ENCODE results near the gene TMCC1. TPM values are rescaled to one million over a fixed set of nuclear protein-coding genes. Genes with fewer than 3 reads are reported as not detected.

The TMCC1 gene
- total and polyA plus RNA-seq, 9 donors = 13.2 to 57.2 (median 42.4) TPM

DNA sequence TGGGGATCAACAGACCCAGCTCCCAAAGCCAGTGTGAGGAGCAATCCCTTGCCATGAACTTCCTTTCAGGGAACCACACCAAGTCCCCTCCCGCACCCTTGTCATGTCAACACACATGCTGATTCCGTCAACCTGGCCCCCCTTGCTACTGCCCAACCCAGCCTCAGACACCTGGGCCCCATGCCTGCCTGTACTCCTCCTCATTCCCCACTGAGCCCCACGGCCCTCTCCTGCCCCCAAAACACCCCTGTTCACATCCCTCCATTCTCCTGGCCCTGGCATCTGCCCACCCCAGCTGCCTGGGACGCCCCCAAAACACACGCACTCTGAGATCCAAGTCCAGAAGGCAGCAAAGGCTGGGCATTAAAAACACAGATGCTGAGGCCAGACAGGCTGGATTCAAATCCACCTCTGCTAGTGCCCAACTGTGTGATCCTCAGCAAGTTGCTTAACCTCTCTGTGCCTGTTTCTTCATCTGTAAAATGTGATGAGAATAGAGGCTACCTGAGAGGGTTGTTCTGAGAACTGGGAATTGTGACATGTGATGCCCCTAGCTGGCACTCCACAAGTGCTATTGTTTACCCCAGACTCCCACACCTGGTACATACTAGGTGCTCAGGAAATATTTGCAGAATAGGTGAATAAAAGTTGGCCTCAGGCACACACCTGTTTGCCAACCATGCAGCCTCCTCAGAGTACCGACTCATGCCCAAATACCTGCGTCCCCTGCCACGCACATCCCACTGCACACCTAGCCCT, 289.3 kb downstream of the TMCC1 start:
- Histone ChIP-seq H3K4me3 (peak overlapping the region; percentile 44), H3K4me1 (ENCODE audit: insufficient read depth) (peaks cover 11% of the 10 kb centered on the region), H3K27me3 (no peaks in the 10 kb centered on the region), H3K36me3 (no peaks in the 10 kb centered on the region), H3K27ac (peak overlapping the region in 1 of 2 donors; percentile 4), H3K9me3 (no peaks in the 10 kb centered on the region)
- intact Hi-C loops (cut with DNase I) = loop anchor here in 1 of 4 donors (10.0 kb wide), 1 partner anchor 119 kb away; no protein-coding TSS in a partner anchor
- WGBS, 3 donors = 72 to 76% (median 73%) methylated on average over 8 of the region's 8 CpGs
- TF ChIP-seq EP300 (IDR thresholded peaks at IDR 0.05) (no peak), POLR2A (IDR thresholded peaks at IDR 0.05) (no peak)
- no peak for DNase-seq

DNA sequence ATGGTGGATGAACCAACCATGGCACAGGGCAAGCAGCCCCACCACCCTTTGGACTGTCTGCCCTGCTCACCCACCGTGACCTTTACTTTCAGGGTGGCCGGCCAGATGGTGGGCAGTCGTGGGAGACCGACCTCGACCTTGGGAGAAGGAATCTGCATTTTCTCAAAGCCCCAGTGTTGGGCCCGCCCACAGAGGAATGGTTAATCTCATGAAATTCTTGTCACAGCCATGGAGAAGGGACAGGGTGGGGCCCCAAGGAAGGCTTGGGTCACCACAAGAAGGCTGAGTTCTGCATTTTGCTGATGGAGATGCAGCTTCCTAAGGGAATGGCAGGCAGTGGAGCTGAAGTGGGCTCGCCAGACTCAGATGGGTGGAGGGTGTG, 290.0 kb downstream of the TMCC1 start:
- TF ChIP-seq POLR2A (IDR thresholded peaks at IDR 0.05) = no peak
- TF ChIP-seq, protein P1, sequence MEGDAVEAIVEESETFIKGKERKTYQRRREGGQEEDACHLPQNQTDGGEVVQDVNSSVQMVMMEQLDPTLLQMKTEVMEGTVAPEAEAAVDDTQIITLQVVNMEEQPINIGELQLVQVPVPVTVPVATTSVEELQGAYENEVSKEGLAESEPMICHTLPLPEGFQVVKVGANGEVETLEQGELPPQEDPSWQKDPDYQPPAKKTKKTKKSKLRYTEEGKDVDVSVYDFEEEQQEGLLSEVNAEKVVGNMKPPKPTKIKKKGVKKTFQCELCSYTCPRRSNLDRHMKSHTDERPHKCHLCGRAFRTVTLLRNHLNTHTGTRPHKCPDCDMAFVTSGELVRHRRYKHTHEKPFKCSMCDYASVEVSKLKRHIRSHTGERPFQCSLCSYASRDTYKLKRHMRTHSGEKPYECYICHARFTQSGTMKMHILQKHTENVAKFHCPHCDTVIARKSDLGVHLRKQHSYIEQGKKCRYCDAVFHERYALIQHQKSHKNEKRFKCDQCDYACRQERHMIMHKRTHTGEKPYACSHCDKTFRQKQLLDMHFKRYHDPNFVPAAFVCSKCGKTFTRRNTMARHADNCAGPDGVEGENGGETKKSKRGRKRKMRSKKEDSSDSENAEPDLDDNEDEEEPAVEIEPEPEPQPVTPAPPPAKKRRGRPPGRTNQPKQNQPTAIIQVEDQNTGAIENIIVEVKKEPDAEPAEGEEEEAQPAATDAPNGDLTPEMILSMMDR (IDR thresholded peaks at IDR 0.05) = no peak
- TF ChIP-seq EP300 (IDR thresholded peaks at IDR 0.05) = no peak
- no peaks in the 10 kb centered on the region for H3K36me3 ChIP-seq
- peak overlapping the region; percentile 44 for H3K4me3 ChIP-seq
- no peaks in the 10 kb centered on the region for H3K27me3 ChIP-seq
- H3K9me3 ChIP-seq = no peaks in the 10 kb centered on the region
- peak overlapping the region in 1 of 2 donors; percentile 4 for H3K27ac ChIP-seq
- intact Hi-C loops (cut with DNase I) = loop anchor here in 1 of 4 donors (10.0 kb wide), 1 partner anchor 119 kb away; no protein-coding TSS in a partner anchor
- 44 to 53% (median 49%) methylated on average over 7 of the region's 7 CpGs for WGBS, 3 donors
- DNase-seq = no peak
- H3K4me1 ChIP-seq (ENCODE audit: insufficient read depth) = peaks cover 11% of the 10 kb centered on the region

DNA sequence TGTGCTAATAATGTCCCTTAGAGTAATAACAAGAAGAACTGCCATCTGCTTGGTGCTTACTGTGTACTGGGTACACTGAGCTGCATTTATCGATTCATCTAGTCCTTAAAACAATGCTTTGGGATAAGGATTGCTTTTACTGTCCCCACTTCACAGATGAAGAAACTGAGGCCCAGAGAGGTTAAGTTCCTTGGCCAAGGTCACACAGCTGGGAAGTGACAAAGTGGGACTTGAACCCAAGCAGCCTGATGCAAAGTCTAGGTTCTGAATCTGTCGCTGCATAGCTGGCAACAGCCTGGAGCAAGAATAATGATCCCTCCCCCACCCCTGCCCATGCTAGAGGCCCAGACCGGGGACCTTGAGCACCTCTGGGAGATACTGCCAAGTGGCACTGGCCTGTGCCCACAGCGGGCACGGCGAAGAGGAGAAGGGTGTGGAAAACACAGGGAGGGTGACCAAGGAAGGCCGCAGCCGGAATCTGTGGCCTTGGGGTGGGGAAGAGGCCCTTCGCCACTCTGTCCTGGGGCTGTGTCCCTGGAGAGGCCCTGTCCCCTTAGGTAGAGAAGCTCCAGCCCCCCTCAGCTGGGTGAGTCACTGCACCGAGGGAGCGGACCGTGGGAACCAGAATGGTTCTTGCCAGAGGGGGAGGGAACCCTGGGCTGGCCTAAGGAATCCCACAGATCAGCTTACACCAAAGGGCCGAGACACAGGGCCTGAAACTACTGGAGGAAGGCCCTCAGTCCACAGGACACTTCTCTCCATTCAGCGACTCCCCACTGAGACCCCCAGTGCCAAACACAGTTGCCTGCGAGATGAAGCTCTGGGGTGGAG, 290.6 kb downstream of the TMCC1 start:
- no peaks in the 10 kb centered on the region for H3K27me3 ChIP-seq
- H3K36me3 ChIP-seq = no peaks in the 10 kb centered on the region
- peak; percentile 73 to 83 (median 79) for DNase-seq
- intact Hi-C loops (cut with DNase I) = loop anchor here in 1 of 4 donors (10.0 kb wide), 1 partner anchor 118 kb away; no protein-coding TSS in a partner anchor
- no peak for TF ChIP-seq EP300 (IDR thresholded peaks at IDR 0.05)
- TF ChIP-seq, protein P1 (IDR thresholded peaks at IDR 0.05) = no peak
- TF ChIP-seq POLR2A (IDR thresholded peaks at IDR 0.05) = no peak
- peaks cover 15% of the 10 kb centered on the region for H3K4me1 ChIP-seq (ENCODE audit: insufficient read depth)
- H3K9me3 ChIP-seq = no peaks in the 10 kb centered on the region
- peak overlapping the region; percentile 44 for H3K4me3 ChIP-seq
- 48 to 55% (median 51%) methylated on average over 15 of the region's 15 CpGs for WGBS, 3 donors
- H3K27ac ChIP-seq = peak overlapping the region; percentile 4 to 21

DNA sequence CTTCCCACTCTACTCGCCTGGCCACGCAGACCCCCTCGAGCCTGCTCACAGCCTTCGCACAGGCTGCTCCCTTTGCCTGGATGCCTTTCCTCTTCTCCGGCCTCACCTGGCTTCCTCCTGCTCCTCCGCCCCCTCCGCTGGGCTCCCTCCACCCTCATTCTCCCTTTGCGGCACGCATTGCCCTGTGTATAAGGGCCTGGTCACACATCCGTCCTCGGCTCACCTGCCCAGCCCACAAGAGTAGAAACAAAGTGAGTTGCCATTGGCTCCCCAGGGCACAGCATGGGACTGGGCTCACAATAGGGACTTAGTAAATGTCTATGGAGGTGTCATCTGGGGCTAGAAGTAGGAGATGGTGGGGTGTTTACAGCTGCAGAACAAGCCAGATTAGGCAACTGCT, 291.2 kb downstream of the TMCC1 start:
- intact Hi-C loops (cut with DNase I) = loop anchor here in 1 of 4 donors (10.0 kb wide), 1 partner anchor 118 kb away; no protein-coding TSS in a partner anchor
- Histone ChIP-seq H3K36me3 (no peaks in the 10 kb centered on the region), H3K4me3 (no peak overlapping the region), H3K9me3 (no peaks in the 10 kb centered on the region), H3K27me3 (no peaks in the 10 kb centered on the region), H3K27ac (peak overlapping the region in 1 of 2 donors; percentile 21), H3K4me1 (ENCODE audit: insufficient read depth) (peaks cover 21% of the 10 kb centered on the region)
- no peak for DNase-seq
- WGBS, 3 donors = 83 to 90% (median 89%) methylated on average over 11 of the region's 11 CpGs
- TF ChIP-seq, protein P1 (IDR thresholded peaks at IDR 0.05) = no peak
- no peak for TF ChIP-seq POLR2A (IDR thresholded peaks at IDR 0.05)
- TF ChIP-seq EP300 (IDR thresholded peaks at IDR 0.05) = no peak
